SK-N-MC (cell line): Measurements from ENCODE around the gene MSANTD2.

ENCODE experiments used
- EZH2 ChIP-seq: fragments of 200-600 bp; sonication (generic); IDR thresholded peaks from one replicate; pipeline ENCODE4 v1.6.1; 2017; ENCODE audit warnings: antibody characterized with exemption
- FOXP2 ChIP-seq: optimal IDR thresholded peaks from 2 replicates; pipeline ENCODE3; 2011; ENCODE audit warnings: mild to moderate bottlenecking, moderate library complexity; ENCODE audit not compliant: insufficient read depth; ENCODE audit errors: extremely low read length, control extremely low read depth
- POLR2AphosphoS5 ChIP-seq: IDR thresholded peaks from 2 replicates; pipeline ENCODE4 v1.6.1; 2012; ENCODE audit warnings: mild to moderate bottlenecking, low read depth, low read length, borderline replicate concordance

DNA sequence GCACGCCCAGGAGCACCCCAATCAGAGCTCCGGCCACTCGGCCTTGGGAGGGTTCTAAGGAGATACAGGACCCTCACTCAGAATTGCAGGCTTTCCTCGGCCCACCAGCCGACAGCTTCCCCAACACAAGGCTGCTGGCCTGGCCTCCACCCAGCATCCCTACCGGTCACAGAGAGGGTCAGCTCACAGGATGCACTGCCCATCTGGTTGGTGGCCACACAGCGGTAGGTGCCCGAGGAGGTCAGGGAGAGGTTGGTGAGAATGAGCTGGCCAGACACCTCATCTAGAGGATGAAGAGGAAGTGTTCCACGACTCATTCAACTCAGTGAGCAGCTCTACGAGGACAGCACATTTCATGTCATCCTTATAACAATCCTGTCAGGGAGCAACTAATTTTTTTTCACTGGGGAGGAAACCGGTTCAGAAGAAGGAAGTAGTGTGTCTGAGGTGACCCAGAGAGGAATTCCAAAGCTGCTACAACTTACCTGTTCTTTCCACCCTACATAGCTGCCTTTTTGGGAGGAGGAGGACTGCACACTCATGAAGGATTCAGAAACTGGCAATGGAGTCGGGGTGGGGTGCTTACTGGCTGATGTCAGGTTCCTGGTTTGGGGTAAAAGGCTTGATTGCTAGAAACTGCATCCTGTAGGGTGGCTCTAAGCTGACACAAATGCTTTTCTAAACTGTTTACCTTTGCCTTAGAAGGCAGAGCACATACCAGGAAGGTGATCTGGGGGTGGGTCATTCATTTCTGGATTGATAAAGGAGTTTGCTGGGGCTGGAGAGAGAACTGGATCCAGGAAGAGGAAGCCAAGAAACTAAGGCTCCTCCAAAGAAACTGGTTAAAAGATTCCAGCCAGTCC lies 51.5 kb downstream of the MSANTD2 start:
- TF ChIP-seq EZH2 (no peak), POLR2AphosphoS5 (no peak), FOXP2 (no peak)
